Measurements from ENCODE around the gene MUC5AC.
"Not testable (repeated sequence)": the region's sequence is repeated elsewhere in the genome, so short reads cannot be mapped to it uniquely, and the experiment has no call there.

MUC5AC gene

DNA sequence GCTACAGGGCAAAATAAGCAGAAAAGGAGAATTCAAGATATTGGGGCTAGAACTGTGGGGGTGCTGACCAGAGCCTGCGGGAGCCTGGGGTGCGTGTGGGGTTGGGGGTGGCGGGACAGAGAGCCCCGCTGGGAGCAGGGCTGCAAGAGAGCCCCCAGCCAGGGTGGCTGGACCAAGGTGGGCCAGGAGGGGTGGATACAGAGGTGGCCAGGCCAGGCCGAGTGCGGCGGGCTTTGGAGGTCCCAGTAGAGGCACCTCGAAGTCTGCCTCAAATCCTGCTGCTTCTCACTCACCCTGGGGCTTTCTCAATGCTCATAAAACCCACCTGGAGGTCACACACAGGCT, 48.2 kb downstream of the MUC5AC start:
- DNase-seq (ENCODE audit: low read depth): no peak

GRCh38 chr11:1206391-1207271, 48.9 kb downstream of the MUC5AC start:
- no peak for DNase-seq (ENCODE audit: low read depth)

GRCh38 chr11:1207401-1208143, 49.8 kb downstream of the MUC5AC start:
- no peak for DNase-seq (ENCODE audit: low read depth)

DNA sequence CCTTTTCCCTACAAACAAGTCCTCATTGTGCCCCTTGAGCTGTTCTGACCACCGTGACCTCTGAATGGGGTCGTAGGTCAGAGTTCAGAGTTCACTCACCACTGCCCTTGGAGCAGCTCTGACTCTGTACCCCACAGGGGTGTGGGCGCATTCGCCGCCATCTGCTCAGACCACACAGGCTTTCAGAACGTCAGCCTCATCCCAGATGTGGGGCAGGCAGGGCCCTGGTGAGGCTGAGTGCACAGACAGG, 50.3 kb downstream of the MUC5AC start:
- no peak for DNase-seq (ENCODE audit: low read depth)

DNA sequence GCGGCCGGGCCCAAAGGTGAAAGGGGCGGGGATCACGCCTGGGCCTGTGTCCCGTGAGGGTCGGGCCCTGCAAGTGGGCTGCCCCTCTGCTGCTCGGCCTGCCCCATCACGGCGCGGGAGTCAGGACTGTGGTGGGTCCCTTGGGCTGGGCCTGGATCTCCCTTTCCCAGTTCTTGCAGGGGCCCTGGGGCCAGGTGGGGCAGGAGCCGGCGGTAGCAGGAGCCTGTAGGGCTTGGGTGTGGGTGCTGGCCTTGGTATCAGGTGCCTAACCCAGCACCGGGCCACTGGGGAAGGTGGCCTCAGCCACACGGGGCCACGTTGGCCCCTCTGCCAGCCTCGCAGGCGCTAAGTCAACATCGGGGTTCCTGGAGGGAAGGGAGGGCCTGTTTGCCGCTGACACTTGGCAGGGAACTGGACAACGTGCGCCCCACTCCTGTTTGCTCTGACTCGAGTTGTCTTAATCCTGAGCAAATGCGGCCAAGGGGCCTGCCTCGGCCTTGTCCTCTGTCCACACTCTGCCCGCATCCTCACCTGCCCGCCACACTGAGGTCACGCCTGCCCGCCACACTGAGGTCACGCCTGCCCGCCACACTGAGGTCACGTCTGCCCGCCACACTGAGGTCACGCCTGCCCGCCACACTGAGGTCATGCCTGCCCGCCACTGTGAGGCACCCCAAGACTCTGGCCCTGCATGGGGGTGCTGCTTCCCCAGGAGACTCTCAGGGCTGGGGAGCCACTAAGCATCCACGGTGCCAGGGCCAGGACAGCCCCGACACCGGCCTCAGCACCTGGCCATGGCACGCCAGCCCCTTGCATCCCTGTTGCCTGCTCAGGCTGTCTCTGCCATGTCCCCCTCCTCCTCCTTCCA, 50.9 kb downstream of the MUC5AC start:
- no peak for DNase-seq (ENCODE audit: low read depth)

GRCh38 chr11:1209371-1210057, 51.8 kb downstream of the MUC5AC start:
- no peak for DNase-seq (ENCODE audit: low read depth)

DNA sequence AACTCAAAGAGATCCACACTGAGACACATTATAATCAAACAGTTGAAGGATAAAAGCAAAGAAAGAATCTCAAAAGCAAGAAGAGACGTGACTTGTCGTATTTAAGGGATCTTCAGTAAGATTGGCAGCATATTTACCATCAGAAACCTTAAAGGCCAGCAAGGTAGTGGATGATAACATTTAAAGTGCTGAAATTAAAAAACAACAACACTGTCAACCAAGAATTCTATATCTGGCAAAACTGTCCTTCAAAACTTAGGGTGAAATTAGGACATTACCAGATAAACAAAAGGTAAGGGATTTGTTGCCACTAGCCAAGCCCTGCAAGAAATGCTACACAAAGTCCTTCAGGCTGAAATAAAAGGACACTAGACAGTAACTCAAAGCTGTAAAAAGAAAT, 54.1 kb downstream of the MUC5AC start:
- no peak for DNase-seq (ENCODE audit: low read depth)

- not testable (repeated sequence) for DNase-seq (ENCODE audit: low read depth)
Observed at GRCh38 chr11:1215826-1216225, 58.1 kb downstream of the MUC5AC start.

GRCh38 chr11:1217151-1217550, 59.4 kb downstream of the MUC5AC start:
- DNase-seq (ENCODE audit: low read depth): no peak

DNA sequence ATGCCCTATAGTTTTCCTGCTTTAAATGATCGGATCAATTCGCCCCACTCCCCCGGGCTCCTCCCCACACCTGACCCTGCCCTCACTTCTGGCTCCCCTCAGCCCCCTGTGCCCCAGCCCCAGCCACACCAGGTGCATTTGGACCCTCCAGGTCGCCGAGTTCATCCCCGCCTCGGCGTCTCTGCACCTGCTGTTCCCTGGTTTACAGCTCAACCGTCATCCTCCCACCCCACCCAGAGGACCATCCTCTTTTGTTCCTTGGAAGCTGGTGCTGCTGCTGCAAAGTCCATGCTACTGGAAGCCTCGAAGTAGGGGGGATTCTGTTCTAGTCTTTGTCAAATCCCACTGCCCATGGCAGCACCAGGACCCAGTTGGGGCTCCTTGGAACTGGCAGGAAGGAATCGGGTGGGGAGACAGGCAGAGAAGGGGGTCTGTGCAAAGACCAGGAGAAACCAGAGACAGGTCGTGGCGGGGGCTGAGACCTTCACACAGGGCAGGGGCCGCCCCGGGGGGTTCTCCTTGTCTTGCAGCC, 60.6 kb downstream of the MUC5AC start:
- DNase-seq (ENCODE audit: low read depth): no peak

DNA sequence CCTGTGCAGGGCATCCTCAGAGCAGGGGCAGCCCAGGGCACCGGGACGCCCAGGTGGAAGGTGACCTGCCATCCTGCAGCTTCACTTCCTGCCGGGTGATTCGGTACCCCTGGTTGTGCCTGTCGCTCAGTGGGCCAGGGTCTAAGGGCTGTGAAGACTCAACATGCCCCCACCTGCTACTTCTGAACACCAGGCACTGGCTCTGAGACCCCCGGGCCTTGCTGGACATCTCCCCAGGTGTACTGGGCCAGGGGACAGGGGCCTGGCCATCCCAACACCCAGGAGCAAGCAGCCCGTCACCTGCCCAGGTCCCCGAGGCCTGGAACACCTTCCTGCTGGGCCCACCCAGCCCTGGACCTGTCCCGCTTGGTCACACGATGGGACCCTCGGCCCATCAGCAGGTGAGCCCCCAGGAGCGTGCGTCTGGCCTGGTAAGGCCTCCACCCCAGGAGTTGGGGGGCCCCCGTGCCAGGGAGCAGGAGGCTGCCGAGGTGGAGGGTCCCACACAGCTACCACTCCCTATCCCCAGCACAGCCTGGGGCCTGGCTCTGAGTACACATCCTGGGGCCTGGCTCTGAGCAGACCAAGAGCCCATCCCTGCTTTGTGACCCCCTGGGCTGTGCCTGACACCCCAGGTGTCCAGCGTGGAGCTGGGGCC, 61.2 kb downstream of the MUC5AC start:
- no peak for DNase-seq (ENCODE audit: low read depth)

DNA sequence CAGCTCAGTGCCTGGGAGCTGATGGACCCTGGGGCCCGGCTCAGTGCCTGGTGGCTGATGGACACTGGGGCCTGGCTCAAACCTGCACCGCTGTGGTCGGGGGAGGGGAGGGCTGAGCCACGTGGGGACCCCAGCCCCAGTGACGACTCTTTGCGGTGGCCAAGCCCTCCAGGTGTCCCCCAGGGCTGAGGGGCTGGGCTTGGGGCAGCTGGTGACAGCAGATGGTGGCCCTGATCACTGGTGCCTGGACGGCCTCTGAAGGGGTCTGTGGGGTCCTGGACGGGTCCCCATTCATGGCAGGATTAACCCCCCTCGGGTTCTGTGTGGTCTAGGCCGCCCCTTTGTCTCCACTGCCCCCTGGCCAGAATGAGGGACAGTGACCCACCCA, 61.7 kb downstream of the MUC5AC start:
- no peak for DNase-seq (ENCODE audit: low read depth)

- no peak for DNase-seq (ENCODE audit: low read depth)
Observed at GRCh38 chr11:1219834-1220815, 62.4 kb downstream of the MUC5AC start.

DNA sequence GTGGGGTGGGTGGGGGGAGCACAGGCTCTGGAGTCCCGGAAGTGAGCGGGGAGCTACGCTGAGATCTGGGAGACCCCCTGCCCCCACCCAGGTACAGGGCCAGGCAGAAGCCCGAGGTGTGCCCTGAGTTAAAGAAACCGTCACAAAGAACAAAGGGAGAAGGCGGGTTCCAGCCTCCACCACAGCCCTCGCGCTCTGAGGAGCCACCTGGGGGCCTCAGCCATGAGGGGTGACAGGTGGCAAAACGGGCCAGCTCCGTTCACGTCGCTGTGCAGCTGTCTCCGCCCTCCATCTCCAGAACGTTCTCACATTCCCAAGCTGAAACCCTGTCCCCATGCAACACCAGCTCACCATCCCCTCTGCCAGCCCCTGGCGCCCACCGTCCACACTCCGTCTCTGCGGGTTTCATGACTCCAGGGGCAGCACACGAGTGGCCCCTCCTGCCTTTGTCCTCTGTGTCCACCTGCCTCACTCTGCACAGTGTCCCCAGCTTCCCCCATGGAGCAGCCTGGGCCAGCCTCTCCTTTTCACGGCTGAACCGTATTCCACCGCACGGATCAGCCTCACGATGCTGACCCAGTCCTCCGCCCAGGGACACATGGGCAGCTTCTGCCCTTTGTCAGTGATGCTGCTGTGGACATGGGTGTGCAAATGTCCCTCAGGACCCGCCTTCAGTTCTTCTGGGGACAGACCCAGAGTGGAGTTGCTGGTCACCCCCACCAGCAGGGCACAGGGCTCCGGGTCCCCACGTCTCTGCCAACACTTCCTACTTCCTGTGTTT, 63.4 kb downstream of the MUC5AC start:
- no peak for DNase-seq (ENCODE audit: low read depth)

DNA sequence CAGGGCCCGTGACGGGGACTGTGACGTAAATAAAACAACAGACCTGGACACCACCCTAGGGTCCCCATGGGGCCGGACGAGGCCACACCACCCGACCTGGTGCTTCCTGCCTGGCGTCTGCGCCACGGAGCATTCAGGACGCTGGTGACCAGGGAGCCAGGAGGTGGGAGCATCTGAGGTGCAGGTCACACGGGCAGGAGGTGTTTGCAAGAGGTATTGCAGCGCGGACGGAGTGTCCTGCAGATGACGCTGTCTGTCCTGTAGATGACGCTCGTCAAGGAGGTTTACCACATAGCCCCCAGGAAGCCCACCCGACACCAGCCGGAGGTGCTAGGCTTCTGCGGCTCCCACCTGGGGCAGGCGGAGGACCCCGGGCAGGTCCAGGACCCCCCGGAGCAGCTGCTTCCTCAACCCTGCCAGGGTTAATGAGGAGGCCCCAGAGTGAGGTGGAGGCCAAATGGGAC, 64.1 kb downstream of the MUC5AC start:
- DNase-seq (ENCODE audit: low read depth): no peak

- no peak for DNase-seq (ENCODE audit: low read depth)
Observed at GRCh38 chr11:1222491-1223345, 65.0 kb downstream of the MUC5AC start, which contains the start of gene MUC5B. MUC5B (plus strand) TSS chr11:1223066; CDS start chr11:1223124, 58 bp downstream.

DNA sequence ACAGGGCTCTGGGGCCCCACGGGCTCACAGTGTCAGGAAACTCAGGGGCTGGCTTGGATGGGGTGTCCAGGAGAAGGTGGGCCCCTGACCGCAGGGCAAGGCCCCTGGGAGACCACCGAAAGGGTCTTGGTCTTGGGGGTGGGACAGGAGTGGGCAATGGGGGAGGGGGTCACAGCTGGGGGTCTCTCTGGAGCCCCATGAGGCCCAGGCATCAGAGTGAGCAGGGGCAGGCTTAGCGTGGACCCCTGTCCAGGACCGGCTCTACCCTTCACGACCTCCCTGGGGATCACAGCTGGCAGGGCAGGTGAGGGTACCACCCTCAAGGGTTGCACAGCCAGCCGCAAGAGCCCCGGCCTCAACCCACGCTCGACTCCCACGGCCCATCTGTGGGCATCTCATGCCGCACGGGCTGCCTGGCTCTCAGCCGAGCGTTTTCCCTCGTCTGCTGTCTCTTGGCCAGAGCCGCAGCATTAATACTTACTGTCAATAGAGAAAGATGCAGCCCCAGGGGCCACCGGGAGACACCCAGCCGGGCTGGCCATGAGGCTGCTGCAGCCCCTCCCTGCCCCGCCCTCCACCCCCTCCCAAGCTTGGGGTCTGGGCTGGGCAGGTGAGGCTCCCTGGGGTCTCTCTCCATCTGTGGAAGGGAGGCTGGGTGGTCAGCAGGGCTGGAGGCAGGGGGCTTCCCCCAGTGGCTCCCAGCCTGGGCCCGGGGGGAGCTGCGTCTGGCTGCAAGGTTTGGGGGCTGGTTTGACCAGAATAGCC, 65.8 kb downstream of the MUC5AC start:
- DNase-seq (ENCODE audit: low read depth): no peak

All from stimulated activated CD8-positive, alpha-beta memory T cell treated with anti-CD3 and anti-CD28 coated beads, Interleukin-7, amount 100 ng/mL, for 24 hours (primary cell).